Osteoblast (primary cell): ENCODE measurements around the gene ALS2. TPM values are rescaled to one million over a fixed set of nuclear protein-coding genes. Genes with fewer than 3 reads are reported as not detected.

Experiments
- DNase-seq: peaks from one replicate; pipeline ENCODE4 v3.0.0; 2011; ENCODE audit warnings: low spot score, mixed read lengths; ENCODE audit not compliant: insufficient read length; ENCODE audit errors: missing footprints
- H2AFZ ChIP-seq: 2 replicates; pipeline ENCODE4 v1.6.0; 2011; ENCODE audit warnings: mild to moderate bottlenecking, low read length
- H3K27ac ChIP-seq: 2 replicates; pipeline ENCODE4 v1.5.1; 2011; ENCODE audit warnings: mild to moderate bottlenecking, low read depth, low read length, moderate library complexity
- H3K27me3 ChIP-seq: 2 replicates; pipeline ENCODE4 v1.6.0; 2012; ENCODE audit warnings: mild to moderate bottlenecking, control low read depth, inconsistent platforms, low read length, moderate library complexity; ENCODE audit not compliant: insufficient read depth
- H3K36me3 ChIP-seq: 2 replicates; pipeline ENCODE4 v1.5.1; 2011; ENCODE audit warnings: mild to moderate bottlenecking, low read length, control low read depth, moderate library complexity; ENCODE audit not compliant: insufficient read depth
- H3K4me1 ChIP-seq: 2 replicates; pipeline ENCODE4 v1.5.1; 2011; ENCODE audit warnings: mild to moderate bottlenecking, low read length, control low read depth, moderate library complexity; ENCODE audit not compliant: insufficient read depth
- H3K4me2 ChIP-seq: 2 replicates; pipeline ENCODE4 v1.6.0; 2011; ENCODE audit warnings: mild to moderate bottlenecking, low read length; ENCODE audit not compliant: insufficient read depth
- H3K4me3 ChIP-seq: fragments of 200-600 bp; sonication (generic); 3 replicates; pipeline ENCODE4 v1.5.1; 2012; ENCODE audit warnings: mild to moderate bottlenecking, low read length, inconsistent platforms; ENCODE audit not compliant: insufficient read depth
- H3K79me2 ChIP-seq: 2 replicates; pipeline ENCODE4 v1.6.0; 2012; ENCODE audit warnings: mild to moderate bottlenecking, low read length, control low read depth, inconsistent platforms; ENCODE audit not compliant: insufficient read depth
- H3K9me3 ChIP-seq: 2 replicates; pipeline ENCODE4 v1.5.1; 2011; ENCODE audit warnings: low read depth, low read length, control low read depth
- H4K20me1 ChIP-seq: 2 replicates; pipeline ENCODE4 v1.6.0; 2012; ENCODE audit warnings: mild to moderate bottlenecking, low read length, control low read depth; ENCODE audit not compliant: insufficient read depth
- CTCF ChIP-seq: IDR thresholded peaks from 2 replicates; pipeline ENCODE4 v1.5.1; 2011; ENCODE audit warnings: mild to moderate bottlenecking, low read depth, low read length, moderate library complexity; ENCODE audit errors: extremely low read depth
- total RNA-seq: library from RNA; depleted of rRNA; stranded (reverse); fragments of >200 nt; gene quantifications from 2 replicates; pipeline ENCODE4 v1.2.3, GENCODE V29; 2012

The ALS2 gene
- total RNA-seq, 1 donor, result 39.1 TPM

GRCh38 chr2:201754717-201755415 is 25.9 kb downstream of the ALS2 start:
- Histone ChIP-seq H3K9me3 (no peaks in the 10 kb centered on the region), H2AFZ (no peak overlapping the region), H3K36me3 (peaks cover 47% of the 10 kb centered on the region), H3K4me3 (no peak overlapping the region), H4K20me1 (no peaks in the 10 kb centered on the region), H3K4me1 (no peaks in the 10 kb centered on the region), H3K79me2 (no peaks in the 10 kb centered on the region), H3K4me2 (no peak overlapping the region), H3K27me3 (no peaks in the 10 kb centered on the region), H3K27ac (no peak overlapping the region)
- DNase-seq, result no peak
- no peak for TF ChIP-seq CTCF

- no peak overlapping the region for H3K4me2 ChIP-seq
- H4K20me1 ChIP-seq, result no peaks in the 10 kb centered on the region
- H3K9me3 ChIP-seq, result no peaks in the 10 kb centered on the region
- DNase-seq, result no peak
- no peaks in the 10 kb centered on the region for H3K27me3 ChIP-seq
- TF ChIP-seq CTCF, result no peak
- H3K36me3 ChIP-seq, result peaks cover 53% of the 10 kb centered on the region
- H3K79me2 ChIP-seq, result no peaks in the 10 kb centered on the region
- H3K27ac ChIP-seq, result no peak overlapping the region
- no peak overlapping the region for H3K4me3 ChIP-seq
- H2AFZ ChIP-seq, result no peak overlapping the region
- no peaks in the 10 kb centered on the region for H3K4me1 ChIP-seq
Measured at GRCh38 chr2:201751566-201751965, 29.2 kb downstream of the ALS2 start.

GRCh38 chr2:201746551-201746950 is 34.2 kb downstream of the ALS2 start:
- Histone ChIP-seq H3K27me3 (no peaks in the 10 kb centered on the region), H3K4me1 (no peaks in the 10 kb centered on the region), H2AFZ (no peak overlapping the region), H3K27ac (no peak overlapping the region), H3K4me3 (no peak overlapping the region), H3K79me2 (no peaks in the 10 kb centered on the region), H3K36me3 (peaks cover 55% of the 10 kb centered on the region), H4K20me1 (no peaks in the 10 kb centered on the region), H3K9me3 (no peaks in the 10 kb centered on the region), H3K4me2 (no peak overlapping the region)
- DNase-seq, result no peak
- TF ChIP-seq CTCF, result no peak

- H3K4me3 ChIP-seq, result no peak overlapping the region
- H3K4me1 ChIP-seq, result no peaks in the 10 kb centered on the region
- no peaks in the 10 kb centered on the region for H3K9me3 ChIP-seq
- H3K79me2 ChIP-seq, result no peaks in the 10 kb centered on the region
- no peak for DNase-seq
- no peaks in the 10 kb centered on the region for H4K20me1 ChIP-seq
- no peaks in the 10 kb centered on the region for H3K27me3 ChIP-seq
- H3K27ac ChIP-seq, result no peak overlapping the region
- no peak overlapping the region for H3K4me2 ChIP-seq
- no peak for TF ChIP-seq CTCF
- H3K36me3 ChIP-seq, result peaks cover 60% of the 10 kb centered on the region
- H2AFZ ChIP-seq, result no peak overlapping the region
Measured at GRCh38 chr2:201735486-201735885, 45.2 kb downstream of the ALS2 start.
